DND-41 (cell line): ENCODE measurements around the gene MRPL1.

Experiments used
- ATAC-seq: fragments of 200-7000 bp; cut with Tn5 transposase; 3 replicates; pipeline ENCODE4 v1.9.1; 2021; ENCODE audit warnings: low read depth; ENCODE audit not compliant: insufficient read depth
- DNase-seq: peaks from one replicate; pipeline ENCODE4 v3.0.0-alpha.2; 2020
- H2AFZ ChIP-seq: 2 replicates; pipeline ENCODE4 v1.6.0; 2012; ENCODE audit warnings: low read depth, low read length
- H3K27ac ChIP-seq: 2 replicates; pipeline ENCODE4 v1.5.1; 2012; ENCODE audit warnings: low read length, inconsistent platforms
- H3K27me3 ChIP-seq: fragments of 200-600 bp; sonication (generic); 2 replicates; pipeline ENCODE4 v1.6.0; 2012; ENCODE audit warnings: low read length, mild to moderate bottlenecking, inconsistent platforms; ENCODE audit not compliant: insufficient read depth, poor library complexity
- H3K36me3 ChIP-seq: 2 replicates; pipeline ENCODE4 v1.5.1; 2012; ENCODE audit warnings: low read length, inconsistent platforms; ENCODE audit not compliant: insufficient read depth
- H3K4me1 ChIP-seq: 2 replicates; pipeline ENCODE4 v1.5.1; 2012; ENCODE audit warnings: mild to moderate bottlenecking, low read length; ENCODE audit not compliant: insufficient read depth
- H3K4me2 ChIP-seq: 2 replicates; pipeline ENCODE4 v1.6.0; 2012; ENCODE audit warnings: mild to moderate bottlenecking, moderate library complexity, low read length, inconsistent platforms; ENCODE audit not compliant: insufficient read depth
- H3K4me3 ChIP-seq, 2 experiments: fragments of 200-600 bp in 1 of 2; shearing (Covaris generic) in 1 of 2; 2 replicates each; pipeline ENCODE4 v1.5.1; 2012 to 2016; ENCODE audit warnings: inconsistent platforms in 2 of 2, low read length in 2 of 2, mild to moderate bottlenecking in 2 of 2, low read depth in 1 of 2, moderate library complexity in 1 of 2
- H3K79me2 ChIP-seq: 2 replicates; pipeline ENCODE4 v1.6.0; 2012; ENCODE audit warnings: low read length, inconsistent platforms; ENCODE audit not compliant: insufficient read depth
- H3K9ac ChIP-seq: 2 replicates; pipeline ENCODE4 v1.6.0; 2012; ENCODE audit warnings: low read depth, mild to moderate bottlenecking, inconsistent platforms, low read length, moderate library complexity
- H3K9me3 ChIP-seq: 2 replicates; pipeline ENCODE4 v1.5.1; 2012; ENCODE audit warnings: low read length, moderate library complexity, mild to moderate bottlenecking, inconsistent platforms; ENCODE audit not compliant: insufficient read depth, severe bottlenecking
- H4K20me1 ChIP-seq: 2 replicates; pipeline ENCODE4 v1.6.0; 2012; ENCODE audit warnings: low read length; ENCODE audit not compliant: insufficient read depth
- EZH2 ChIP-seq: IDR thresholded peaks from 3 replicates; pipeline ENCODE4 v1.6.1; 2012; ENCODE audit warnings: borderline replicate concordance, low read depth, mild to moderate bottlenecking, moderate library complexity, low read length, inconsistent platforms; ENCODE audit not compliant: severe bottlenecking
- TF ChIP-seq, protein P1 (sequence below): IDR thresholded peaks from 2 replicates; pipeline ENCODE4 v1.5.1; 2012; ENCODE audit warnings: borderline replicate concordance, low read length, moderate library complexity, mild to moderate bottlenecking; ENCODE audit not compliant: poor library complexity, severe bottlenecking; ENCODE audit errors: extremely low read depth

The MRPL1 gene

DNA sequence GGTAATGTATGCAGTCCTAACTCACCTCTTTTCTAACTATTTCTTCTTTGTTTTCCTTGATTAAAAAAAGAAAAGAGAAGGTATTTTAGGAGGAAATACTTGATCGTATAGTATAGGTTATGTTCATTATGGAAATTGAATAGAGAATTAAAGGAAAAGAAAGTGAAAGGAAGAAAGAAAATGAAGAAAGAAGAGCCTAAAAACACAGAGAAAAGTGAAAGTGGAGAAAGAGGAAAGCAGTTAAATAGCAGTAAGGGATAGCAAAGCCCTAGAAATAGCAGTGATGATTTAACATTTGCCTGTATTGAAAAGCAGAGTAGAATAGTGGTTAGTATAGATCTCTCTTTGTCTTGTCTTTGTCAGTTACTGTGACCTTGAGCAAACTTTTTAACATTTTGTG is 37.0 kb downstream of the MRPL1 start:
- H3K36me3 ChIP-seq, result peaks cover 46% of the 10 kb centered on the region
- no peak for DNase-seq

DNA sequence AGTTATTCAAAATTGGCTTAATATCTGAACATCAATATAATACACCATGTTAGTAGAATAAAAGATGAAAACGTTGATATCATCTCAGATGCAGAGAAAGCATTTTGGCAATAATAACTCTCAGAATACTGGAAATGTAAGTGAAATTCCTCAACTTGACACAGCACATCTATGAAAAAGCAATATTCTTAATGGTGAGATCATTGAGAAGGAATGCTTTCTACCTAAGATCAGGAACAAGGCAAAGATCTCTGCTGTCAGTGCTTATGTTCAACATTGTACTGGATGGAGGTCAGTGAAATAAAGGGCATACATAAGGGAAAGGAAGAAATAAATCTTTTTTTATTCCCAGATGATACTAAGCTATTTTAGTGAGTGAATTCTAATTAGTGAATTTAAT is 40.6 kb downstream of the MRPL1 start:
- Histone ChIP-seq H3K27me3 (no peaks in the 10 kb centered on the region), H4K20me1 (no peaks in the 10 kb centered on the region), H3K4me2 (no peak overlapping the region), H3K9ac (no peak overlapping the region), H3K4me3 (no peak overlapping the region), H2AFZ (no peak overlapping the region), H3K27ac (no peak overlapping the region), H3K9me3 (no peaks in the 10 kb centered on the region), H3K79me2 (no peaks in the 10 kb centered on the region), H3K4me1 (no peaks in the 10 kb centered on the region), H3K36me3 (peaks cover 27% of the 10 kb centered on the region; the same call in 1 of the 2 replicates)
- TF ChIP-seq, protein P1, sequence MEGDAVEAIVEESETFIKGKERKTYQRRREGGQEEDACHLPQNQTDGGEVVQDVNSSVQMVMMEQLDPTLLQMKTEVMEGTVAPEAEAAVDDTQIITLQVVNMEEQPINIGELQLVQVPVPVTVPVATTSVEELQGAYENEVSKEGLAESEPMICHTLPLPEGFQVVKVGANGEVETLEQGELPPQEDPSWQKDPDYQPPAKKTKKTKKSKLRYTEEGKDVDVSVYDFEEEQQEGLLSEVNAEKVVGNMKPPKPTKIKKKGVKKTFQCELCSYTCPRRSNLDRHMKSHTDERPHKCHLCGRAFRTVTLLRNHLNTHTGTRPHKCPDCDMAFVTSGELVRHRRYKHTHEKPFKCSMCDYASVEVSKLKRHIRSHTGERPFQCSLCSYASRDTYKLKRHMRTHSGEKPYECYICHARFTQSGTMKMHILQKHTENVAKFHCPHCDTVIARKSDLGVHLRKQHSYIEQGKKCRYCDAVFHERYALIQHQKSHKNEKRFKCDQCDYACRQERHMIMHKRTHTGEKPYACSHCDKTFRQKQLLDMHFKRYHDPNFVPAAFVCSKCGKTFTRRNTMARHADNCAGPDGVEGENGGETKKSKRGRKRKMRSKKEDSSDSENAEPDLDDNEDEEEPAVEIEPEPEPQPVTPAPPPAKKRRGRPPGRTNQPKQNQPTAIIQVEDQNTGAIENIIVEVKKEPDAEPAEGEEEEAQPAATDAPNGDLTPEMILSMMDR, result no peak
- TF ChIP-seq EZH2, result no peak
- ATAC-seq, result no peak
- no peak for DNase-seq

More for the DNA sequence above, 37.0 kb downstream of the MRPL1 start:
- H2AFZ ChIP-seq, result no peak overlapping the region
- H3K27me3 ChIP-seq, result no peaks in the 10 kb centered on the region
- no peaks in the 10 kb centered on the region for H3K4me1 ChIP-seq
- no peak overlapping the region for H3K4me3 ChIP-seq
- 0 out of 2 replicates have a peak, but pooled peaks cover 3% of the 10 kb centered on the region for H3K79me2 ChIP-seq
- no peak for TF ChIP-seq EZH2
- TF ChIP-seq, protein P1, result no peak
- H4K20me1 ChIP-seq, result no peaks in the 10 kb centered on the region
- peak; percentile 35; the same call in 1 of the 3 replicates for ATAC-seq
- no peak overlapping the region; the same call in 1 of the 2 replicates for H3K9ac ChIP-seq
- no peak overlapping the region for H3K27ac ChIP-seq
- no peaks in the 10 kb centered on the region for H3K9me3 ChIP-seq
- H3K4me2 ChIP-seq, result no peak overlapping the region; the same call in 1 of the 2 replicates

DNA sequence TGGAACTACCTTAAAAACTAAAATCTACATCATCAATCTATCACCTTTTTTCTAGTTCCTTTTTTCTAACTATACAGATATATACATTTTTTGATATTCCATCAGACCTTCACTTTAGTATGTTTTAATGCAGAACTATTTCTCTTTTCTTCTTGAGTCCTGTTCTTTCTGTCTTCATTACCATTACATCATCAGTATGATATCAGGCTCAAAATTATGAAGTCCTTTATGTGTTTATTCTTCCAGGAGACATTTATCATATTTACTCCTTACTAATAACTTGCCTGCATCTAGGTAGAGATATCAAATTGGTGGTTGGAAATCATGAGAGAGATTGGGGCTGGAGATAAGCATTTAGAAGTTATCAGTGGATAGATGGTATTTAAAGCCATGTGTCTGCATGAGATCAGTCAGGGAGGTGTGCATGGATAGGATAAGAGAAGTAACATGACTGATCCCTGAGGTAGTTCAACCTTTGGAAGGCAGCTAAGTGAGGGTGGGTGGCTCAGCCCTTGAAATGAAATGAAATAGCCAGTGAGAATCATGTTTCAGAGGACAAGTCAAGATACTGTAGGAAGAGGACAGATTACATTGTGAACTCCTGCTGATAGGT is 43.1 kb downstream of the MRPL1 start:
- no peak overlapping the region for H3K4me3 ChIP-seq
- no peaks in the 10 kb centered on the region for H3K4me1 ChIP-seq
- ATAC-seq (no peak), DNase-seq (no peak)
- H3K79me2 ChIP-seq, result no peaks in the 10 kb centered on the region
- H3K27me3 ChIP-seq, result no peaks in the 10 kb centered on the region
- H3K9me3 ChIP-seq, result no peaks in the 10 kb centered on the region
- TF ChIP-seq, protein P1, result no peak
- no peak for TF ChIP-seq EZH2
- no peak overlapping the region for H3K4me2 ChIP-seq
- H3K27ac ChIP-seq, result no peak overlapping the region
- H3K36me3 ChIP-seq, result peaks cover 36% of the 10 kb centered on the region; the same call in 1 of the 2 replicates
- H4K20me1 ChIP-seq, result no peaks in the 10 kb centered on the region
- H2AFZ ChIP-seq, result no peak overlapping the region
- H3K9ac ChIP-seq, result no peak overlapping the region
